HEK293T (cell line): ENCODE measurements around the gene MVD.
"Not testable (repeated sequence)": the region's sequence is repeated elsewhere in the genome, so short reads cannot be mapped to it uniquely, and the experiment has no call there.

Experiments used
- CTCF ChIA-PET: fragments of 350-600 bp; formaldehyde crosslinking; extraction: SDS; loops from one replicate; lab custom pipeline; 2021; ENCODE audit warnings: antibody characterized with exemption, inconsistent platforms; lab: Yijun Ruan, JAX
- POLR2A ChIA-PET: fragments of 350-600 bp; formaldehyde crosslinking; extraction: SDS; loops from one replicate; lab custom pipeline; 2020; ENCODE audit warnings: antibody characterized with exemption, inconsistent platforms; lab: Yijun Ruan, JAX
- DNase-seq: peaks from one replicate; pipeline ENCODE4 v3.0.0; 2012; ENCODE audit warnings: mixed read lengths; ENCODE audit errors: extremely low spot score
- ARNT ChIP-seq: fragments of 450-650 bp; IDR thresholded peaks from 2 replicates; pipeline ENCODE4 v1.6.1; 2017; ENCODE audit warnings: mild to moderate bottlenecking
- BHLHE40 ChIP-seq: fragments of 450-650 bp; IDR thresholded peaks from 2 replicates; pipeline ENCODE4 v1.6.1; 2016; ENCODE audit warnings: mild to moderate bottlenecking, moderate library complexity, borderline replicate concordance
- CTBP1 ChIP-seq: fragments of 450-650 bp; IDR thresholded peaks from 2 replicates; pipeline ENCODE4 v1.6.1; 2016; ENCODE audit warnings: borderline replicate concordance
- ELF4 ChIP-seq: fragments of 450-650 bp; IDR thresholded peaks from 2 replicates; pipeline ENCODE4 v1.6.1; 2017; ENCODE audit warnings: antibody characterized with exemption
- FOXA1 ChIP-seq: fragments of 450-650 bp; IDR thresholded peaks from 2 replicates; pipeline ENCODE4 v1.6.1; 2016; ENCODE audit warnings: mild to moderate bottlenecking
- FOXK2 ChIP-seq: fragments of 450-650 bp; IDR thresholded peaks from 2 replicates; pipeline ENCODE4 v1.6.1; 2016; ENCODE audit warnings: mild to moderate bottlenecking
- FOXM1 ChIP-seq: fragments of 450-650 bp; IDR thresholded peaks from 2 replicates; pipeline ENCODE4 v1.6.1; 2017; ENCODE audit warnings: mild to moderate bottlenecking, borderline replicate concordance
- HDGF ChIP-seq: fragments of 450-650 bp; IDR thresholded peaks from 2 replicates; pipeline ENCODE4 v1.6.1; 2017; ENCODE audit warnings: antibody characterized with exemption, borderline replicate concordance
- L3MBTL2 ChIP-seq: fragments of 450-650 bp; conservative IDR thresholded peaks from 2 replicates; pipeline ENCODE4 v1.6.1; 2016; ENCODE audit warnings: mild to moderate bottlenecking
- LEF1 ChIP-seq: fragments of 450-650 bp; IDR thresholded peaks from 2 replicates; pipeline ENCODE4 v1.6.1; 2017; ENCODE audit warnings: mild to moderate bottlenecking, borderline replicate concordance
- NFRKB ChIP-seq: fragments of 450-650 bp; IDR thresholded peaks from 2 replicates; pipeline ENCODE4 v1.6.1; 2016; ENCODE audit warnings: mild to moderate bottlenecking, moderate library complexity
- SP1 ChIP-seq: fragments of 450-650 bp; IDR thresholded peaks from 2 replicates; pipeline ENCODE4 v1.6.1; 2017
- SUZ12 ChIP-seq: fragments of 450-650 bp; IDR thresholded peaks from 2 replicates; pipeline ENCODE4 v1.6.1; 2016; ENCODE audit warnings: mild to moderate bottlenecking
- TARDBP ChIP-seq: fragments of 450-650 bp; IDR thresholded peaks from 2 replicates; pipeline ENCODE4 v1.6.1; 2016
- ZNF384 ChIP-seq: fragments of 450-650 bp; IDR thresholded peaks from 2 replicates; pipeline ENCODE4 v1.6.1; 2016
- TF ChIP-seq, protein P1 (sequence below): fragments of 450-650 bp; IDR thresholded peaks from 2 replicates; pipeline ENCODE4 v1.6.1; 2016

Gene MVD

DNA sequence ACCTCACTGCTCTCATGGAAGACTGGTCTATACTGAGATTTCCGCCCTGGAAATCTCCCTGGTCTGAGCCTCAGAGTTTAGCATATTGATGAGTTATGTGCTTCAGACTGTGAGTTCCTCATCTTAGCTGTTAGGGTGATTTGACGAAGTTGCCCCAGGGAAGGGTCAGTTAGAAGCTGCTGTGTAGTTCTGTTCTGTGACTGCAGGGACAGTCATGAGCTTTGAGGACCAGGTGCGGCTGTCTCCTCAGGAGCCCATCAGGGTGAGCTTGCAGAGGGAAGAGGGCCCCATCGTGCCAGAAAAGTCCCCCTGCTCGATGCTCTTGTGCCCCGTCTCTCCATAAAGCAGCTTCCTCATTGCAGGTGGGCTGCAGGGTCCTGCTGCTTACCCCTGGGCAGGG is 52.8 kb downstream of the MVD start:
- ChIA-PET CTCF (no interaction called here), POLR2A (no interaction called here)
- no peak for DNase-seq
- TF ChIP-seq LEF1 (no peak), CTBP1 (no peak), SUZ12 (no peak), ARNT (no peak), HDGF (no peak), L3MBTL2 (no peak)

DNA sequence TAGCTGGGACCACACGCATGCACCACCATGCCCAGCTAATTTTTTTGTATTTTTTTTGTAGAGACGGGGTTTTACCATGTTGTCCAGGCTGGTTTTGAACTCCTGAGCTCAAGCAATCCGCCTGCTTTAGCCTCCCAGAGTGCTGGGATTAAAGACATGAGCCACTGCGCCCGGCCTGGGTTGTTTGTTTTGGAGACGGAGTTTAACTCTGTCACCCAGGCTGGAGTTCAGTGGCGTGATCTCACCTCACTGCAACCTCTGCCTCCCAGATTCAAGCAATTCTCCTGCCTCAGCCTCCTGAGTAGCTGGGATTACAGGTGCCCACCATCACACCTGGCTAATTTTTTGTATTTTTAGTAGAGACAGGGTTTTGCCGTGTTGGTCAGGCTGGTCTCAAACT is 53.5 kb downstream of the MVD start:
- CTCF ChIA-PET, POLR2A ChIA-PET, DNase-seq: not testable (repeated sequence)

DNA sequence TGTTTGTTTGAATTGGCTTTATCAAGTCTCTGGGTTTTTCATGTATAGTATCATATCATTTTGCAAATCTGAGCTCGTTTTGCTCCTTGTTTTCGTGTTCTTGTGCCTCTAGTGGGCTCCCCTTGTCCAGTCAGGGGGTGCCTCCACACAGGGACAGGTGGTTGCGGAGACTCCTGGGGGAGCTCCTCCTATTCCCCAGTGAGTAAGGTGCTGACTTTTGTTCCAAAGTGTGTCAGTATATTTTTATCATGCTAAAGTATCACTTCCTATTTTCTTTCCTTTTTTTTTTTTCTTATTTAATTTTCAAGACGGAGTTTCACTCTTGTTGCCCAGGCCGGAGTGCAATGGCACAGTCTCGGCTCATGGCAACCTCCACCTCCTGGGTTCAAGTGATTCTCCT is 54.8 kb downstream of the MVD start:
- POLR2A ChIA-PET, result no interaction called here
- no peak for DNase-seq
- no peak for TF ChIP-seq CTBP1
- no peak for TF ChIP-seq L3MBTL2
- no peak for TF ChIP-seq ZNF384
- TF ChIP-seq LEF1, result no peak
- TF ChIP-seq, protein P1, sequence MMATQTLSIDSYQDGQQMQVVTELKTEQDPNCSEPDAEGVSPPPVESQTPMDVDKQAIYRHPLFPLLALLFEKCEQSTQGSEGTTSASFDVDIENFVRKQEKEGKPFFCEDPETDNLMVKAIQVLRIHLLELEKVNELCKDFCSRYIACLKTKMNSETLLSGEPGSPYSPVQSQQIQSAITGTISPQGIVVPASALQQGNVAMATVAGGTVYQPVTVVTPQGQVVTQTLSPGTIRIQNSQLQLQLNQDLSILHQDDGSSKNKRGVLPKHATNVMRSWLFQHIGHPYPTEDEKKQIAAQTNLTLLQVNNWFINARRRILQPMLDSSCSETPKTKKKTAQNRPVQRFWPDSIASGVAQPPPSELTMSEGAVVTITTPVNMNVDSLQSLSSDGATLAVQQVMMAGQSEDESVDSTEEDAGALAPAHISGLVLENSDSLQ, result no peak
- TF ChIP-seq FOXK2, result no peak
- no peak for TF ChIP-seq FOXA1
- TF ChIP-seq HDGF, result no peak
- no peak for TF ChIP-seq ARNT
- no peak for TF ChIP-seq ELF4
- TF ChIP-seq NFRKB, result no peak
- CTCF ChIA-PET, result interaction anchor here (0.6 kb wide), 1 partner anchor 66 kb away, joined by 3 read pairs; no protein-coding TSS in a partner anchor

DNA sequence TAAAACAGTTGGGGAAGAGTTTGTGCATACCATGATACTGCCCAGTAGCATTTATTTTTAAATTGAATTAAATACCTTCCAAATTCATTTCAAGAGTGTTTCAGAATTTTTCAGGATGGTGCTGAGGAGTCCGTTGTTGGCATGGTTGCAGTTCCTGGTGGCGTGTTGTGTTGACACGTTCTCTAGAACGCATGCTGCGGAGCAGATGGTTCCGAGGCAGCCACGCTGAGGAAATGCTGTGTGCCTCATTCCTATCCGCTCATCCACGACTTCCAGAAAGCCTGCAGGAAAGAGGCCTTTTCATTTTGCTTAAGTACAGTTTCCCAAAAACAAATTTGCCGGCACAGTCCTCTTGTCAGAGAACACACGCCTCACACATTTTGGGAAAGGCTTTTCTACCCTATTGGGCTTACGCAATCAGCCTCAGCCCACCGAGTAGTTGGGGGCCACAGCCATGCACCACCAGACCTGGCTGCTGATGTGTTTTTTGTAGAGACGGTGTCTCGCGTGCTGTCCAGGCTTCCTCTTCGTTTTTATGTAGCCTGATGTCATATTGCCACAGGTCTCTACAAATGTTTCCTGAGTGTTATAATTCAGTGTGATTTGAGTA is 56.6 kb downstream of the MVD start:
- no peak for DNase-seq
- TF ChIP-seq TARDBP (no peak), FOXK2 (no peak), ZNF384 (no peak), FOXA1 (no peak), LEF1 (no peak), NFRKB (no peak), SUZ12 (no peak), FOXM1 (no peak), SP1 (no peak), BHLHE40 (no peak), ARNT (no peak)
- TF ChIP-seq, protein P1, result no peak
- POLR2A ChIA-PET, result no interaction called here
- CTCF ChIA-PET, result no interaction called here

DNA sequence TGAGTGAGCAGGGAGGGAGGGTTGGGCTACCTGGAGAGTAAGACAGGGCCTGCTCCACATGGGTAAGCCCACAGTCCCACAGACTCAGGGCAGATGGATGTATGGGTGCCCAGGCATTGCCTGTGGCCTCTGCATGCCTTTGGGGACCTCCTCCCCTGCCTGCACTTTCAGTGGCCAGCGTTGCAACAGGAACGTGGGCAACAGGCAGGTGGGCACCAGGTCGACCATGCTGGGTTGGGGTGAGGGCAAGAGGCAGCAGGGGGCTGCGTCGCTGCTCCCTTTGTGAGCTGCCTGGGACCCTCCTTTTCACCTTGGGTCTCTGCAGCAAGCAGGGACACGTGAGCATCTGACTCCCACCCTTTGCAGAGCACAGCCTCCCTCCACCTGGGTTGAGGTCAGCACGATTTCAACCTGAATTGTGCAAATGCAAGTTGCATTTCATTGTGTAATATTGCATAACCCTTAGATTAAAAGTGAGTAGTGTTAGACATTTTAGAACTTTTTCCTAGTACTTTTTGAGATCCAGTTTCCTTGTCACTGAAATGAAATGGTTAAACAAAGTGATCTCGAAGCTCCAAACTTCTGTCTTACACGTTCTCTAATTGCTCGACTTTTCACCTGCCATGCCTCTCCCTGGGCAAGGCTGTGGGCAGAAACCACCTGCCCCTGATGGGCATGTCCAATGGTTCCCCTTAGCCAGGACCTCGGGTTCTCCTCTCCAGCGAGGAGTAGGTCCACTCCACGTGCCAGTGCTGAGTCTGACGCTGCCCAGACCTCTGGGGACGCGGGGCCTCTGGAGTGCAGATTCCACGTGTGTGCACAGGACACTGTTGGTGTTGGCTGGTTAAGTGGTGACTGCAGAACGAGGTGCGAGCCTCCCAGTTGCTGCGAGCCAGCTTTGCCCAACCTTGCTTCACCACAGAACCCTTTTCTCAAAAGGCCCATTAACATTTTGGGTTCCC is 57.4 kb downstream of the MVD start:
- TF ChIP-seq FOXM1, result no peak
- no peak for TF ChIP-seq ARNT
- no peak for TF ChIP-seq CTBP1
- no peak for TF ChIP-seq SUZ12
- CTCF ChIA-PET, result no interaction called here
- DNase-seq, result no peak

DNA sequence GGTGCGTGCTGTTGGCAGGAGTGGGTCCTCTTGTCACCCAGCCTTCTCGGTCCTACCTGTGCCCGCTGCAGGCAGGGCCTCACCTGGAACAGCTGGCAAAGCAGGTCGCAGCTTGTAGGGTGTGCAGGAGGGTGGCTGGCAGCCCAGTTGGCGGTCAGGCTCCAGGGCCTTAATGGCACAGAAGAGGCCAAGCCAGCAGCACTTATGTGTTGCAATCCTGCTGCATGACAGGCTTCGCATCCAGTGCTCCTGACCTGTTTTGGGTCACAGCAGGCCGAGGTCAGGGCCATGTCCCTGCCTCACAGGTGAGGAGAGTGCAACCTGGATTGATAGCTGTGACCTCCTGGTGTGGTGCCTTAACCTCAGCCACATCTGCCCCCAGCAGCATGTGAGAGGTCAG is 60.8 kb downstream of the MVD start:
- POLR2A ChIA-PET, result no interaction called here
- TF ChIP-seq SUZ12 (no peak), BHLHE40 (no peak), FOXA1 (no peak), TARDBP (no peak), CTBP1 (no peak), FOXK2 (no peak), ELF4 (no peak), LEF1 (no peak), L3MBTL2 (no peak), ARNT (no peak), FOXM1 (no peak), NFRKB (no peak)
- TF ChIP-seq, protein P1, result no peak
- CTCF ChIA-PET, result no interaction called here
- DNase-seq, result no peak

More for the DNA sequence above, 57.4 kb downstream of the MVD start:
- POLR2A ChIA-PET, result no interaction called here
